Amniotic stem cell (primary cell): ENCODE measurements around the gene ABHD8.
"Not testable (repeated sequence)": the region's sequence is repeated elsewhere in the genome, so short reads cannot be mapped to it uniquely, and the experiment has no call there.

Experiments
- DNase-seq: peaks from one replicate; lab custom pipeline; 2025; lab: John Stamatoyannopoulos, UW

The ABHD8 gene

DNA sequence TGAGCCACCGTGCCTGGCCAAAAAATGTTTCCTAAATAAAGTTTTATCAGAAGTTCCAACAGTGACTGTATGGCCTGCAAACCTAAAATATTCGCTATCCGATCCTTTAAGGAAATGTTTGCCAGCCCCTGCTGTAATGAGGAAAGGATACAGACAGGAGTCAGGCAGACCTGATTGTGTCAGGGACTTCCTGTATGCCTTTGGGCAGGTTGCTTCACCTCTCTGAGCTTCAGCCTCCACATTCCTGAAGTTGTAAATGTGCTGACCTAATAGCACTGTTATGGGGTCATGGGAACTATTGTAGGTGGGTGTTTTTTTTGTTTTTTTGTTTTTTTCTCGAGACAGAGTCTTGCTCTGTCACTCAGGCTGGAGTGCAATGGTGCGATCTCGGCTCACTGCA is 6.2 kb downstream of the ABHD8 start:
- DNase-seq, result no peak

DNA sequence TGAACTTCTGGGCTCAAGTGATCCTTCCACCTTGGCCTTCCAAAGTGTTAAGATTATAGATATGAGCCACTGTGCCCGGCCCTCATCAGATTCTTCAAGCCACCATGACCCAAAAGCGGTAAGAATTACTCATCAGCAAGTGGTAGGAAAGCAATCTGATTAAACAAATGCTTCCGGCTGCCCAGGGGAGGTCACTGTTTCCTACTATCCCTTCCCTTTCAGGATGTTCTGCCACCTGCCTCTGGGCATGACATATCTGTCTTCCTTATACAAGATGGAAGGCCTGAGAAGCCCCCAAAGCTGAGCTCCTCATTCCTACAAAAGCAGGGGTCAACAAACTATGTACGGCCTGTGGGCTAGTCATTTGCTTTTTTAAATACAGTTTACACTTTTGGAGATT is 7.0 kb downstream of the ABHD8 start:
- no peak for DNase-seq

DNA sequence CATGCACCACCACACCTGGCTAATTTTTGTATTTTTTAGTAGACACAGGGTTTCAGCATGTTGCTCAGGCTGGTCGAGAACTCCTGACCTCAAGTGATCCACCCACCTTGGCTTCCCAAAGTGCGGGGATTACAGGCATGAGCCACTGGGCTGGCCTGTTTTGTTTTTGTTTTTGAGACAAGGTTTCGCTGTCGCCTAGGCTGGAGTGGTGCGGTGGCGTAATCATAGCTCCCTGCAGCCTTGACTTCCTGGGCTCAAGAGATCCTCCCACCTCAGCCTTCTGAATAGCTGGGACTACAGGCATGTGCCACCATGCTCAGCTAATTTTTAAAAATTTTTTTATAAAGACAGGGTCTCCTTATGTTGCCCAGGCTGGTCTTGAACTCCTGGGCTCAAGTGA is 7.7 kb downstream of the ABHD8 start:
- DNase-seq, result not testable (repeated sequence)

DNA sequence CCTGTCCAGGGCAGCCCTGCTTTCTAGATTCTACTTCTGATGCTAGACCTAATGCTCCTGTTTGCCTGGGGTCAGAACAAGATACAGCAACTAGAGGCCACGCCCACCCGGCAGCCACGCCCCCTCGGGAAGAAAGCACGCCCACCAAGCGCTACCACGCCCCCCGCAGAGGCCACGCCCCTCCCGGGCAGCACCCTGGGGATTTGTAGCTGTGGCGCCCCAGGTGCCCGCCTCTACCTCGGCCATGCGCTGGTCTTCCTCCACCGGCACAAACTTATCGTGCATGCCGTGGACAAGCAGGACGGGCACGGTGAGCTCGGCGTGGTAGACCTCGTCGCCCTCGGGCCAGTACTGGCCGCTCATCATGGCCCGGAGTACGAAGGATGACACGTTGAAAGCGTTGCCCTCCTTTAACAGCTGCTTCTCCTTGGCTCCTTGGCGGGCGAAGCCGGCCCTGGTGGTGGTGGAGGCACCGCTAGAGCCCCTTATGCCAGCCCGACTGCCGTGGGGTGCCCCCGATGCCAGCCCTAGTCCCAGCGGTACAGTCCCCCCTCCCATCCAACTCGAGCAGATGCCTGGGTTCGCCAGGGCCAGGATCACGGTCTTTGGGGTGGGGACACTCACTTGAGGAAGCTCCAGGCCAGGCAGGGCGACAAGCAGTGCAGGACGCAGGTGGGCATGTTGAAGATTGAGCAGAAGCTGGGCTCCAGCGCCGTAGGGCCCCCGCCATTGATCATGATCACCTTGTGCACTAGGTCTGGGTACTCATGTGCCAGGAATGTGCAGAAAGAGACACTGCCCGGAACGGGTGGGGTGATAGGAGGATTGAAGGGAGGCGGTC is 9.0 kb downstream of the ABHD8 start:
- DNase-seq, result no peak

DNA sequence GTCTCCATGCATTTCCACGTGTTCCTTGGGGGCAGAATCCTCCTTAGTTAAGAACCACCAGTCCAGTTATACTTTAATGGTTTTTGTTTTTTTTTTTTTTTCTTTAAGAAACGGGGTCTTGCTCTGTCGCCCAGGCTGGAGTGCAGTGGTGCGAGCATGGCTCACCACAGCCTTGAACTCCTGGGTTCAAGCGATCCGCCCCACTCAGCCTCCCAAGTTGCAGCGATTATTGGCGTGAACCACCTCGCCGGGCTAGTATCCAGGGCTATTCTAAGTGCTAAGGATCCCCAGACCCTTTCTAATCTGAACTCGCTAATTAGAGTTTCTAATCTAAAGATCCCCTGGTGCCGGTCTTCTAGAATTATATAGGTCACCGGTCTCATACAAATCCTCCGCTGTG is 9.6 kb downstream of the ABHD8 start:
- no peak for DNase-seq

DNA sequence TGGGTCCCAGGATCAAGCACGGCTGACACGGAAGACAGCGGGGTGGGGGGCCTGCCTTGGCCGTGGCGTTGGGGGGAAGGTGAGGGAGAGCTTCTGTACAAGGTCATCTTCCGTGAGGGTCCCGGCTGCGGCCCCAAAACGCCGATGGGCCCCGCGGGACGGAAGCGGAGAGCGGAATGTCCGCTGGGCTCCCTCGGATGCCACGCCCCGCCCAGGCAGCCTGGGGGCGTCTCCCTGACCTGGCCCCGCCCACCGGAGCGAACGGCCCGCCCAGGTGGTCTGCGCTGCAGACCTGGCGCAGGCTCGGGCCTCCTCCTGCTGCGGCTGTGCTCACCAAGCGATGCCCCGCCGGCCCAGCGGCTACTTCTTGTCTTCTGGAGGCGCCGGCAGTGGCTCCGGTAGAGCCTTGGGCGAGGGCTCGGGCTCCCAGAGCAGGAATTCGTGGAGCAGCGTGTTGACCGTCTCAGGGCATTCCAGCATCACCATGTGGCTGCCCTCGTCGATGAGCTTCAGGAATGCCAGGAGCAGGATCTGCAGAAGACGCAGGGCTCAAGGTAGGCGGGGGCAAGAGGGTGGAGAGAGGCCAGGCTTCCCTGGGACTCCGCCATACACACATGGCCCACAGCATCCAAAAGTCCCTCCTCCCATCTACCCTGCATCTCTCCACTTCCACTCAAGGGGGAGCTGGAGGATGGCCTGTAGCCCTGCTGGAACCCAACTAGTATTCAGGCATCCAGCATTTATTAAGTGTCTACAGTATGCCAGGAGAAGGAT is 10.7 kb downstream of the ABHD8 start:
- DNase-seq, result peak; percentile 53

DNA sequence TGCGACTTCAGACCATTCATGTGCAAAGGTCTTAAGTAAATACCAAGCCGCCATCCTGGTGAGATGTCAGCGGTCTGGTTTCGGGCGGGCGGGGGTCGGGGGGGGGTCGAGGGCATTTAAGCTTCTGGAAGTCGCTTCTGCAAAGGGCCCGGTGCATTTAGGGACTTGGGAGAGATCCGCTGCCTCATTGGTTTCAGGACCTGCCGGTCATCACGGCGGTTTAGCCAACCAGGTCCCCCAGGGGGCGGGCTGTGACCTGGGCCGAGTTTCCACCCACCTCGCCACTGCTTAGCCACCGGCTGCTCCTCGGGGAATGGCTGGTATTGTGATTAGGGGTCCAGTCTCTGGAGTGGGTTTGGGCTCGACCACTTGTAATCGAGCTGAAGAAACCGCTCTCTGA is 13.7 kb downstream of the ABHD8 start:
- DNase-seq, result no peak

DNA sequence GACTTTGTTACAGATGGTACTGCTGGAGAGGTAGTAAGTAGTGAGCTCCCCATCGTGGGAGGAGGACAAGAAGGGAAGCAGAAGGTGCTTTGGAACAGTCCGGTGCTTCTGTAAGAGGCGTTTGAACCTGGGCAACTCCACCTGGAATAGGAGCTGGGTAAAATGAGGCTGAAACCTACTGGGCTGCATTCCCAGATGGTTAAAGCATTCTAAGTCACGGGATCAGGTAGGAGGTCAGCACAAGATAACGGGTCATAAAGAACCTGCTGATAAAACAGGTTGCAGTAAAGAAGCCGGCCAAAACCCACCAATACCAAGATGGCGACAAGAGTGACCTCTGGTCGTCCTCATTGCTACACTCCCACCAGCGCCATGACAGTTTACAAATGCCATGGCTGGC is 16.5 kb downstream of the ABHD8 start:
- no peak for DNase-seq

DNA sequence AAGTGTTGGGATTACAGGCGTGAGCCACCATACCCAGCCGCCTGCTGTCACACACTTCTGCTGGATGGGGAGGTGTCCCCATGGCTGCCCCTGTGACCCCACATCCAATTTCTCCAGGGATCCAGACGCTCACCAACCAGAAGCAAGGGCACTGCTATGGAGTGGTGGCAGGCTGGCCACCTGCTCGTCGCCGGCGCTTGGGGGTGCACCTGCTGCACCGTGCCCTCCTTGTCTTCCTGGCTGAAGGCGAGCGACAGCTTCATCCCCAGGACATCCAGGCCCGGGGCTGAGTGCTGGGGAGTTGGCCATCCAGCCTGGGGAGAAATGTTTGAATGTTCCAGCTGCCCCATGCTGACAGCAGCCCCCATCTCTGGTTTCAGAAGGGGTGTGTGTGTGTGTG is 17.0 kb downstream of the ABHD8 start:
- DNase-seq, result no peak

DNA sequence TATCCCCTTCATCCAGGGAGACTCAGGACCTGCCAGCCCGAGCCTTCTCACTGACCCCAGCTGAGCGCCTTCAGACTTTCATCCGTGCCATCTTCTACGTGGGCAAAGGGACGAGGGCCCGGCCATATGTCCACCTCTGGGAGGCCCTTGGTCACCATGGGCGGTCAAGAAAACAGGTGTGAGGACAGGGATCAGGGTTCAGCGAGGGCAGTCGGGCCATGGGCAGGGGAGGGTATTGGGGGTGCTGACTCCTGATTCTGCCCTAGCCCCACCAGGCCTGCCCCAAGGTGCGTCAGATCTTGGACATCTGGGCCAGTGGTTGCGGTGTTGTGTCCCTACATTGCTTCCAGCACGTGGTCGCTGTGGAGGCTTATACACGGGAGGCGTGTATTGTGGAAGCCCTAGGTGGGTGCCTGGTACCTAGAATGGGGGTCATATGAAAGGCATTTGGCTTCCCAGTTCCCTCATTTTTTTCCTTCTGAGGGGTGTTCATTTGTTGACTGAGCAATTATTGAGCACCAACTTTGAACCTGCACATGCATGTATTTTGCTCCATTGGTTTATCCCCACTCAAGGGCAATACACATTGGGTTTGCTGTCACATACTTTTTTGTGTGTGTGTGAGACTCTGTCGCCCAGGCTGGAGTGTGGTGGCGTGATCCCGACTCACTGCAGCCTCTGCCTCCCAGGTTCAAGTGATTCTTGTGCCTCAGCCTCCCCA is 17.6 kb downstream of the ABHD8 start:
- no peak for DNase-seq

DNA sequence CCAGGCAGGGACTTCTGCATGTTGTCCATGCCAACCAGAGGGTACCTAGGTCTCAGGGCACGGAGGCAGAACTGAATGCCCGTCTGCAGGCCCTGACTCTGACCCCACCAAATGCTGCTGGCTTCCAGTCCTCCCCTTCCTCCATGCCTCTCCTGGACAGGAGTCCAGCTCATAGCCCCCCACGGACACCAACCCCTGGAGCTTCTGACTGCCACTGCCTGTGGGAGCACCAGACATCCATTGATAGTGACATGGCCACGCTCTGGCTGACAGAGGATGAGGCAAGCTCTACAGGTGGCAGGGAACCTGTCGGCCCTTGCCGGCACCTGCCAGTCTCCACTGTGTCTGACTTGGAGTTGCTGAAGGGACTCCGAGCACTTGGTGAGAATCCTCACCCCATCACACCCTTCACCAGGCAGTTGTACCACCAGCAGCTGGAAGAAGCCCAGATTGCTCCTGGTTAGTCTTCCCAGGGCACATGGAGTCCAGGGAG is 19.7 kb downstream of the ABHD8 start:
- no peak for DNase-seq

DNA sequence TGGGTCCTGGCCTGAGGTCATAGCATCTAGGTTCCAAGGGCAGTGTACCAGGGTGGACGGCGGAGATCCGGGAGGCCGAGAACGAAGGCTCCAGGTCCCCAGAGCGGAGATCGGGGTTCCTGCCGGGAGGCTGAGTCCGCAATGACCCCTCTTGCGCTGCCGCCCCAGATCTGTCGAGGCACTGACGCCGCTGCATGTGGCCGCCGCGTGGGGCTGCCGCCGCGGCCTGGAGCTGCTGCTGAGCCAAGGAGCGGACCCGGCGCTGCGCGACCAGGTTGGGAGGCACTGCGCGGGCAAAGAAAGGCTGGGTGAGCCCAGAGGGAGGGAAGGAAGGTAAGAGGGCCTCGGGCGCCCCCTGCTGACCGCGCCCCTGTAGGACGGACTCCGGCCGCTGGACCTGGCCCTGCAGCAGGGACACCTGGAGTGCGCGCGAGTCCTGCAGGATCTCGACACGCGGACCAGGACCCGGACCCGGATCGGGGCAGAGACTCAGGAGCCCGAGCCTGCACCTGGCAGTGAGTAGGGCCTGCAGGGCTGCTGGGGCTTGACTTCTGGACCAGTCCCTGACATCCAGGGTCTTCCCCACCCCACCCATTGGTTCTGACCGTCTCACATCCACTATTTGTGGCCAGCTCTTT is 20.6 kb downstream of the ABHD8 start:
- DNase-seq, result no peak

DNA sequence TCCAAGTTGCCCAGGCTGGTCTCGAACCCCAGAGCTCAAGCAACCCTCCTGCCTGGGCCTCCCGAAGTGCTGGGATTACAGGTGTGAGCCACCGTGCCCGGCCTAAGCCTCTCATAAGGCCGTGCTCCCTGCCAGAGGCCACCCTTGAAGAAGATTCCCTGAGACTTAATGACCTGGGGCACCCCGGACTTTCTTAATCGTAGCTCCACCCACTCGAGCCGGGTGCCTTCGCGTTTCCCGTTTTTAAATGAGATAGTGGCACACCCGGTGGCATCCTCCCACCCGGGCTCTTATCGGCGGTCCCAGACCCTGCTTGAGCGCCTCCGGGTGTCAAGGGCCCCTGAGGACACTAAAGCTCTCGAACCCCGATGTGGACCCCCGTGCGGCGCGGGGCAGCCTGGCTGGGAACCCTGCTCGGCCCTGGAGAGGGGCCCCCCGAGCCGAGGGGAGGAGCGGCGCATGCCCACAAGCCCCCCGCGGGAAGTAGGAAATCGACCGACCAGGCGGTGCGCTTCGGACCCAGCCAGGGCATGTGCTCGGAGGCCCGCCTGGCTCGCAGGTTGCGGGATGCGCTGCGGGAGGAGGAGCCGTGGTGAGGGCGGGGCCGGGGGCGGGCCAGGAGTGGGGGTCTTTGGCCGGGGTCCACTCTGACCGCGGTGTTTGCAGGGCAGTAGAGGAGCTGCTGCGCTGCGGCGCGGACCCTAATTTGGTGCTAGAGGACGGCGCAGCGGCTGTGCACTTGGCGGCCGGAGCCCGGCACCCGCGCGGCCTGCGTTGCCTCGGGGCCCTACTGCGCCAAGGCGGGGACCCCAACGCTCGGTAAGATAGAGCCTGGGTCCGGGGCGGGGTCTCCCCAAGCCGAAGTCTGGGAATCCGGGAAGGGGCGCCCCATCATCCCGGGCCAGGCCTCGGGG is 21.6 kb downstream of the ABHD8 start, which contains the start of gene ANKLE1:
ANKLE1 (plus strand) TSS at position 511 of the 914 bp plus-strand sequence; CDS start at position 531, 20 bp downstream.
- DNase-seq, result no peak

DNA sequence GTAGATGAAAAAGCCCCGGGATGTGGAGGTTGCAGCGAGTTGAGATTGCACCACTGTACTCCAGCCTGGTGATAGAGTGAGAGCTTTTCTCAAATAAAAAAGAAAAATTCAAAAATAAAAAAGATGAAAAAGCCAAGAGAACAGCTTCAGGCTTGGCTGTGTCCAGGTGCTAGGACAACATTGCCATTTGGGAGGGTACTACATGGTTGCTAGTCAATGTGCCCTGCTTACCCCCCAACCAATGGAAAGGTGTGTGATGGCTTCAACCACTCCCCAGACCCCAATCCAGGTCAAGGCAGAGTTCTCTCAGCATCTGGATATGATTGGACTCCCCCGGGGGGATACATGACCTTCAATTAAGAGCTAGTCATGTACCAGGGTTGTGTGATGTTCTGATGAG is 23.8 kb downstream of the ABHD8 start:
- DNase-seq, result no peak

DNA sequence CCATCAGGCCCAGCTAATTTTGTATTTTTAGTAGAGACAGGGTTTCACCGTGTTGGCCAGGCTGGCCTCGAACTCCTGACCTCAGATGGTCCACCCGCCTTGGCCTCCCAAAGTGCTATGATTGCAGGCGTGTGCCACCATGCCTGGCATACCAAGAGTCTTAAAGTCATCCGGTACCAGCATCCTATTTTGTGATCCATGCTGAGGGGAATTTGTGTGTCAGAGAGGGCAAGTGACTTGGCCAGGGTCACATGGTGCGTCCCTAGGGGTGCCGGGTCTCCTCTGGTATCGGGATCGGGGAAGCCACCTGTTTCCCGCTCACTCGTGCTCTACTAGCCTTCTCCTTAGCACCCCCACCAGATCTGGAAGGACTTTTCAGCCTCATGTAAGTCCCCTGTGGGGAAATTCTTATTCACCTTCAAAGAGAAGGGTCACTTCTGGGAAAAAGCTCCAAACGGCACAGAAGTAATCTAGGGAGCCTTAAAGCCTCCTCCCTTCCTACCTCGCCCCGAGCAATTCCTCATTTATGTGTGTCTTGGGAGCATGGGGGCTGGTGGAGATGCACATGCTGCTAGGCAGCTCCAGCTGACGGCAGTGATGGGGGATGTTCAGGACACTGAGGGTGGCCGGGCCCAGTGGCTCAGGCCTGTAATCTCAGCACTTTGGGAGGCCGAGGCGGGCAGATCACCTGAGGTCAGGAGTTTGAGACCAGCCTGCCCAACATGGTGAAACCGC is 27.6 kb downstream of the ABHD8 start:
- DNase-seq, result no peak

DNA sequence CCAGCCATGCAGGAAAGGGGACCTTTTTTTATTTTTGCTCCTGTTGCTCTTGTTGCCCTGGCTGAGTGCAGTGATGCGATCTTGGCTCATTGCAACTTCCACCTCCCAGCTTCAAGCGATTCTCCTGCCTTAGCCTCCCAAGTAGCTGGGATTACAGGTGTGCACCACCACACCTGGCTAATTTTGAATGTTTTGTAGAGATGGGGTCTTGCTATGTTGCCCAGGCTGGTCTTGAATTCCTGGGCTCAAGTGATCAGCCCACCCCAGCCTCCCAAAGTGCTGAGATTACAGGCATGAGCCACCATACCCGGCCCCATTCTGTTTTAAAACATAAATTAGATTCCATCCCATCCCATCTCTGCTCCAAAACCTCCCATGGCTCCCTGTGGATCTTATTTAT is 28.3 kb downstream of the ABHD8 start:
- not testable (repeated sequence) for DNase-seq

DNA sequence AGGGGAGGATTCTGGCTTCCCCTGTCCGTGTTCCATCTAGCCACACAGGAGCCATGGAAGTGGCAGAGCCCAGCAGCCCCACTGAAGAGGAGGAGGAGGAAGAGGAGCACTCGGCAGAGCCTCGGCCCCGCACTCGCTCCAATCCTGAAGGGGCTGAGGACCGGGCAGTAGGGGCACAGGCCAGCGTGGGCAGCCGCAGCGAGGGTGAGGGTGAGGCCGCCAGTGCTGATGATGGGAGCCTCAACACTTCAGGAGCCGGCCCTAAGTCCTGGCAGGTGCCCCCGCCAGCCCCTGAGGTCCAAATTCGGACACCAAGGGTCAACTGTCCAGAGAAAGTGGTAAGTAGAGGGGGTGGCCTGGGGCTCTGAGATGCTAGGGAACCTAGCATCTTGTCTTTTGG is 34.5 kb downstream of the ABHD8 start:
- DNase-seq, result no peak

DNA sequence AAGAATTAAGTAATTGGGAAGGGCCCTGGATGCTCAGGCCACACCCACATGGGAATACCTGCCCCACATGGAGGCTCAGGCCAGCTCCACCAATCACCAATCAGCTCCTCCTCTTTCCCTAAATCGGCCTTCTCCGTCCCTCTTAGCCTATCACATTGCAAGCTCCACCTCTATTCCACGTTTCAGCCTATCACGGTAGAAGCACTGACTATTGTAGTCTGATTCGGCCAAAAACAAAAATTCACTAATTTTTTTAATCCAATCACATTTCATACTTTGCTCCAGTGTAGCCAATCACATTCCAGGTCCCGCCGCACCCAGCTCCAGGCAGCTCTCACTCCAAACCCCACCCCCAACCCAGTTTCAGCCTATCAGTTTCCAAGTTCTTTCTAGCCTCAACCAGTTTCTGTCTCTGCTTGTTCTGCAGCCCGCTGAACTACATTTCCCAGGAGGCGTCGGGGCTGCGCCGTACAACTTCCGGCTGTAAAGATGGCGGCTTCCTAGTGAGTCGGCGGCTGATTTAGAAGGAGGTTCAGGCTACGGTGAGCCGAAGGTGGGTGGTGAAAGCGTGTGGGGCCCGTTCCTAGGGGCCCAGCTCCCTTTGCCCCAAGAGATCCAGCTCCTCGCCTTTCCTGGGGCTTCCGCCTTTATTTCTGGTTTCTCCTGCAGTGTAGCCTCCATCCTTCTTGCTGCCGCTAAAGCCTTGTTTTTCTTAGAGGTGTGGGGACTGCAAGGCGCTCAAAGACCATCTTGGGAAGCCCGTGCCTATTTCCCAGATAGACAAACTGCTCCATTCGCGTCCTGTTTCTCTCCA is 36.0 kb downstream of the ABHD8 start, which contains the start of gene BABAM1:
BABAM1 (plus strand) TSS at position 469 of the 814 bp plus-strand sequence. CDS start 1,364 bp downstream, outside the sequence.
- DNase-seq, result peak; percentile 99

DNA sequence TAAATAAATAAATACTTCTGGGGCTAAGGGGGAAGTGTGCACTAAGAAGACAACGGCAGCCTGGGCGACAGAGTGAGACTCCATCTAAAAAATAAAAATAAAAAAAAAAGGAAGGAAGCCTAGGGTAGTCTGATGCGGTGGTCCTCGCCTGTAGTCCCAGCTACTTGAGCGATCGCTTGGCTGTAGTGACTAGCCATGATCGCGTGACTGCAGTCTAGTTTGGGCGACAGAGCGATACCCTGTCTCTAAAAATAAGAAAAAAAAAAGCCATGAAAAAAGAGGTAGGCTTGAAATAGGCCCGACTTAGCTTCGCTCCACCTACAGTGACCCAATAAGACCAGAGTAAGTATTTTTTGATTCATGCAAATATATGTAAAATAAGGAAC is 36.6 kb downstream of the ABHD8 start:
- DNase-seq, result no peak
